HG03097 (cell line): ENCODE measurements around the gene NPAS3.

Experiments used
- ATAC-seq: cut with Tn5 transposase; IDR thresholded peaks from one replicate; pipeline ENCODE4 v1.9.1; 2021; ENCODE audit not compliant: unreplicated experiment, low FRiP score

The NPAS3 gene

GRCh38 chr14:33491112-33491511 is 552.4 kb downstream of the NPAS3 start:
- no peak for ATAC-seq

DNA sequence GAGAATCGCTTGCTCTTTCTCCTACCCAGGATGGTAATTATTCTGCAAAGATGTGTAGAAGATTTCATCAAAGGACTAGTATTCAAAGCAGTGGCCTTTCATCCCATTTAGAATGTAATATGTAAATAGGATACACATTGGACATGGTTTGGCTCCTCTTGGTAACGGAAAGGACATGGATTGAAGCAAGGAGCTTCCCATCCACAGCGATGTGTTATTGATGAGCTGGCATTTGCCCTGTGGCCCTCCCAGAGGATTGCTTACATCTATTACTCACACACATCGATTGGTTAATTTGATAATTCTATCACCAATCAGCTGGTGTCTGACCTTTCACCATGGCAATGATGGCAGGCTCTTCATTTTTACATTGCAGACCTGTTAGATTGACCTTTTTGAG is 553.8 kb downstream of the NPAS3 start:
- no peak for ATAC-seq

GRCh38 chr14:33493266-33493665 is 554.6 kb downstream of the NPAS3 start:
- ATAC-seq: no peak

DNA sequence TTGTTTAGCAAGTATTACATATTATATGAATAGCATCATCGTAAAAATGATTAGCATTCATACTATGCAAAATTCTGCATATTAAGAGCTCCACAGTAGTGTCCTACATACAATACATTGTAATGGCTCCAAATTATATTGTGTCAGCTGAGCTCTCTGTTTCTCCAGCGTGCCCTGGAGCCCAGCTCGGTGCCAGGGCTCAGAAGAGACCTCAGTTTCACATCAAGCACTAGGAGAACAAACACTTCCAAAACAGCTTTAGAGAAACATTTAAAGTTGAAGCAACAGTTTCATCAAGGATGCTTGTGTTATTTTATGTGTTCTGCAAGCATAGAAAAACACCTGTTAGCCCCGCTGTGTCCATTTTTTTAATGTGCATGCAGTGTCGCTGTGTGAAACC is 555.3 kb downstream of the NPAS3 start:
- no peak for ATAC-seq

DNA sequence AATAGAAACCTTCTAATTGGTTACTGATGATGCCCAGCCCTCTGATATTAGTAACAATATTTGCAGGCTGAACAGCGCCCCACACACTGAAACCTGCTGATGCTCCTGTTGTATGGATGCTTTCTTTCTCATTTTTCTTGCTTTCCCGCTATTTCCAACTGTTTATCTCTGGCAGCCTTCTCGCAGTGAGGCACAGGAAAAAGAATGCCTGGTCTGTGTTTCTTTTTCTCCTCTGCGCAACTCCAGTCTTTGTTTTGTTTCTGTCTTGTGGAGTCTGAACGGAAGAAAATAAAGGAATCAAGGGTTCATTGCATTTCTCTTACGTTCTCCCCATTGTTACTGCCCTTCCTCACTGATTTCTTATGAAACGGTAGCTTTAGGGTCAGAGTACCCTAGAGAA is 561.0 kb downstream of the NPAS3 start:
- no peak for ATAC-seq

DNA sequence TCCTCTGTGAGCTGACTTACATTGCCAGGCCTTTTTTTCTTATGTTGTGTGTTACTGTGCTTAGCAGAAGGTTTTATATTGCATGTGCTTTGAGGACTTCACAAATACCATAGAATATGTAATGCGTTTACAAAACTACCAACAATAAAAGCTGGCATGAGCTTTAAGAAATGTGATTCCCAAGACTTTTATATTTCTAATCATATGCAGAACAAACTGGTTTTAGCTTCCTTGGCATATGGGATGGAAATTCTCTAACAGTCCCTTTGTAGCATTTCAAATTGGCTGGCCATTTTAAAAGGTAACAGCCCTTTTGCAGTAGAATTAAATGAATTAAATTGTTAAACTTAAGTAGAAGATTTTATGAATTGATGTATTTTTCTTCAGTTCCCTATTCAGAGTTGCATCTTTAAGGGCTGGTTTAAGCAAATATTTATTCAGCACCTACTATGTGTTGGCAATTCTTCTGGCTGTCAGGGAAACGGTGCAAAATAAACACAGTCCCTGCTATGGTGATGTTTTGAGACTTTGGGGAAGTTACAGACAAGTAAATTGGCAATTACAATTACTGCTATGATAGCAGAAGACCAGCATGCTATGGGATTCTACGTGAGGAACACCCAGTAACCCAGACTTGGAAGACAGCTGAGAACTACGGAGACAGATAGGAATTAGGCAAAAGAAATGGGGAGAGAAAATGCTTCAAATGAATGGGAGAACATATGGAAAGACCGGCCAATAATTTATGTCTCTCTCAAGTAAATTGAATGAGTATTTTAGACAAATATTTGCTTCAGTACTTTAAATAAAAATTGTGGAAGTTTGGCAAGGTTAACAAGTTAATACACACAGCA is 565.8 kb downstream of the NPAS3 start:
- ATAC-seq: no peak

DNA sequence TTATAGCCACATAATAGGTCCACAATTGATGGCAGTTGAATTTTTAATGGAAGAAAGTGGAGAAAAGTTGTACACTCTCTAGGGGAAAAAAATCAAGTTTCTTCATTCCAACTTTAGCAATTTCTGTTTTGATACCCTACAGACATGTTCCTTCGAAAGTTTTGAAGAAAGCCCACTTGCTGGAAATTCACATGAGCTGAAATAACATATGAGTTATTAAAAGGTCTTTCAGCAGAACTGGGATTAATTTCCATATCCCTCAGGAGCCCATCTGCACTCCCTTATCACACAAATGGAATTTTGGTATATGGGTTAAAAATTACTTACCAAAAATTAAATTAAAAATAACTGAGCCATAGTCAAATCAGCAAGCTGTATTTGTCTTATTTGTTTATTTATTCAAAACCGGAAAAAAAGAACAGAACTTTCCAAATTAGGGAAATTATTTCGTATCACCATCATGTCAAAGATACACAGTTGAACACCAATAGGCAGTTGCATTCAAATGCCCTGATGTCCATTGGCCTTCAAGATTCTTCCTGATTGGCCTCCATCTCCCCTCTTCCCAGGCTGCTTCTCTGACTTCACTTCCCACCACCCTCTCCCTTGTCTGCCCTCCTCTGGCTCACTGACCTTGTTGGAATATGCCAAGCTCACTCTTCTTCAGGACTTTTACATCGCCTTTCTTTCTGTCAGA is 566.7 kb downstream of the NPAS3 start:
- no peak for ATAC-seq

- ATAC-seq: no peak
These were observed 567.3 kb downstream of the NPAS3 start for GRCh38 chr14:33505963-33506329.

DNA sequence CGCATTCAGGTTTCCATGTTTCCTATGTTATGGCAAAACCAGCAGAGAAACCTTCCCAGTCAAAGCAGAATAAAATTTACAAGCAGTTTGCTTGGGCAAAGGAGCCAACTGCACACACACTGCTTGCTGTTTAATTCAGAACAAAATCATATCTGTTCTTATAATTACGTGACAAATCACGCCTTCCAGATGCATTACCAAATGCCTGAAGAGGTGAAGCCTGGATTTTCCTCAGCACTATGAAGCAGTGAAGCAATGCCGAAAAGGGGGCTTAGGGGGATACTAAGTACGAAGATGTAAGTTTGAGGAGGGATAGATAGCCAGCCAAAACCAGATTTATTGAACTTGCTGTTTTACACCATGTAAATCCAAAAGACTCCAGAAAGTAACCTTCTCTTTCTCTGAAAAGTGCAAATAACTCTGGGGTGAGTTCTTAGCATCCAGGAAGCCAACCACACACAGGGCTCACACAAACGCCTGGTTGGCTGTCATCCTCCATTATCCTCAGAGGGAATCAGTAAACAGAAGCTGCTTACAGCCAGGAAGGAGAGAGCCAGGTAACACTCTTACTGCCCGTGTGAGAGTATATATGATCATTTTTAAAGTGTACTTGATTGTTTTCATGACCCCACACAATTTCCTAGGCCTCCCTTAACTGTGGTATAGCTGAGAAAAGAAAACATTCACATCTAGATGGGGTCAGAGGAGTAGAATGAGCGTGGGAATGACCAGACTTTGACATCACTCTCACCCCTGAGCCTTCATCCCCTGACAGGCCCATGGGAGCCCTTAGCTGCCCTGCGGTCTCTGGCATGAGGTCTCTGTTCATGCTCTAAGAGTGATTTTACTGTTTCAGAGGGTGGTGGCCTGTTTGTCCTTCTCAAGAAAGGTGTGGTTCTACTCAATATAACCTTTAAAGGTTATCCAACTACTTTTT is 569.7 kb downstream of the NPAS3 start:
- no peak for ATAC-seq

GRCh38 chr14:33509454-33509853 is 570.8 kb downstream of the NPAS3 start:
- ATAC-seq: no peak

GRCh38 chr14:33510063-33510481 is 571.4 kb downstream of the NPAS3 start:
- ATAC-seq: no peak

- ATAC-seq: no peak
These were observed 572.3 kb downstream of the NPAS3 start for GRCh38 chr14:33510991-33511390.

GRCh38 chr14:33511851-33512640 is 573.4 kb downstream of the NPAS3 start:
- ATAC-seq: no peak

DNA sequence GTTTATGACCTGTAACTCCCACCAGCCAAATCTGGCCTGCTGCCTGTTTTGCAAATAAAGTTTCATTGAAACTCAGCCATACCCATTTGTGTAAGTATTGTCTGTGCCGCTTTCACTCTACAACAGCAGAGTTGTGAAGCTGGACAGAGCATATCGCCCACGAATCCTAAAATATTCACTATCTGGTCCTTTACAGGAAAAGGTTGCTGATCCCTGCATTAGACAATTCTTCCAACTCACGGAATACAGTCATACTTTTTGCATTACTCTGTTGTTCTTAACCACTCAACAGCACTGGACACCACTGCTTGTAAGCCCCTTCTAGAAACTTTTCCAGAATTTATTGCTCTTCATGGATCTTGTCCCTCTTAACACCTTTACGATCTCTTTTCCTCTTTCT is 576.8 kb downstream of the NPAS3 start:
- no peak for ATAC-seq

DNA sequence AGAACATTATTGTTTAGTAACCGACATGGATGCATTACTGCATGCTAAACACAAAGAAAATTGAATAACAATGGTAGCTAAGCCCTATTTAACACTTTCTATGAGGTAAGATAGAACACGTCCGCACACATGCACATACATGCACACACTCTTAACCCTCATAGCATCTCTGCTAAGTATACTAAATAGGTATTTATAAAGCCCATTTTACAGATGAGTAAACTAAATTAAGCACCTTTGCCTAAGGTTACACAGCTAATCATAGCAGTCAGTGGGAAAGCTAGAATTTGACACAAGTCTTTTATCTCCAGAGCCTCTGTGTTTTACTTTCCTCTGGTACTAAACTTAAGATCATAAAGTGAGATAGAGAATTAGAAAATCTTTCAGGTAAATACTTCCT is 577.2 kb downstream of the NPAS3 start:
- ATAC-seq: no peak

GRCh38 chr14:33516898-33517436 is 578.3 kb downstream of the NPAS3 start:
- ATAC-seq: no peak

DNA sequence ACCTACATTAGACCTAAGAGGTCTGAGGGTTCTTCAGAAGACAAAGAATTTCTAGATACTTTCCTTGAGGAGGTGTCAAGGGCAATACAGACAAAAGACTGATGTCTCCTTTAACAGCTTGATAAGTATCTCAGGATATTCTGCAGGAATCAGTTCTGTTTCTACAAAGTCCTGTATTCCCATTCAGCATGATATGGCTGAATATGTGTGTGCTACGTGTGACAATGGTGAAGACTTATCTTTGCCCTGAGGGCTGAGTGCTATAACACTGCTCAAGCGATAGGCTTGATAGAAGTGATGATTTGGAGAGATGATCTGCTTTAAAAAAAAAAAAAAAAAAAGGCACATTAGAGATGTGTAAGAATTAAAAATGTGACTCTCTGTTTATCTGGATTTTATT is 582.5 kb downstream of the NPAS3 start:
- ATAC-seq: no peak

- ATAC-seq: peak; percentile 64
These were observed 585.6 kb downstream of the NPAS3 start for GRCh38 chr14:33524244-33524643.

DNA sequence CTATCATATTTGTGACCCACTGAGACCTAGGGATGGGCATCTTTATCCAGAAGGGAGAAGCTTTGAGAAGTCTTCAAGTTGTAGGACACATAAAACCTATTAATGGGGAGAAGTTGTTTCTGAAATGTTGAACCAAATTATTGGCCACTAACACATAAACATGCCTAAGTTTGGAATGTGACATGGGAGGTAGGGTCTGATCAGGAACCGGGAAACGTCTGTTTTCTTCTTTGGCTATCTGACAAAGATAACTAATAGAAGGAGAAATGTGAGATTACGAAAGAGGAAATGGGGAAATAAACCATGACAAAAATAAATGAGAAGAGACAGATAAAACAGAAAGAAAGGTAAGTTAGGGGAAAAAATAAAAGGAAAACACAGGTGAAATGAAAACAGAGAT is 586.9 kb downstream of the NPAS3 start:
- ATAC-seq: no peak

DNA sequence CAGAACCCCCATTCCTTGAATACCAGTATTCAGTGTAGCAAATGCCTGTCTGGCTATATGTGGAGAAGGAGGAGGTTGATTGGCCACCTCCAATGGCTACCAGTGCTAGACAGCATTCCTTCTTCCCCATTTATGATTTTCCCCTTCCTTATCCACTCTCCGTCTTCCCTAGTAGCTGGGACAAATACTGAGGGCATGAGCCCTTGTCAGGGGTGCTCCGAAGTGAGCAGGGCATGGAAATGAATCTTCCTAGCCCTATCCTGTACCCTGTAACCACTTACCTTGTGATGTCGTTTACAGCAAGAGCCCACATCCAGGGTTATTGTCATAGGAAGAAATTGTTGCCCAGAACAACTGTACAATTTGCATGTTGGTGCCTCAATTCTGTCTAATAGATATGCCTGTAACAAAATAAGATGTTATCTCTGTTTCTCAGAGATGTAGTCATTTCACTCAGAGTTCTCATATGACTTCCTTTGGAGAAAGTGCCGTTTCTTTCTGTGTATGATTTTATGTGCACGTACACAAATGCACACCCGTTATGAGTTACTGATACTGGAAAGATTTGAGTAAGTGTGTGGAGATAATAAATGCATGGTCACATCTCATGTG is 588.5 kb downstream of the NPAS3 start:
- ATAC-seq: no peak
